H7 (cell line): ENCODE measurements around the gene VSTM2L. TPM values are rescaled to one million over a fixed set of nuclear protein-coding genes. Genes with fewer than 3 reads are reported as not detected.

ENCODE experiments used
- DNase-seq: peaks from one replicate; pipeline ENCODE4 v3.0.0; 2012
- H3K27me3 ChIP-seq: 2 replicates; pipeline ENCODE4 v1.6.0; 2011; ENCODE audit warnings: mild to moderate bottlenecking, low read length; ENCODE audit not compliant: control insufficient read depth, insufficient read depth
- H3K36me3 ChIP-seq: replicated peaks from 2 replicates; pipeline ENCODE4 v1.5.1; 2011; ENCODE audit warnings: low read length; ENCODE audit not compliant: control insufficient read depth, insufficient read depth
- H3K4me3 ChIP-seq: 2 replicates; pipeline ENCODE4 v1.5.1; 2011; ENCODE audit warnings: low read depth, mild to moderate bottlenecking, control low read depth, low read length, moderate library complexity; ENCODE audit not compliant: insufficient read depth
- total RNA-seq: library from RNA; depleted of rRNA; stranded (reverse); fragments of >200 nt; shearing (Covaris generic); gene quantifications from 2 replicates; pipeline ENCODE4 v1.2.3, GENCODE V29; 2014

Gene VSTM2L
- total RNA-seq, 1 experiment from 2014 or later, result 5.8 TPM

- H3K4me3 ChIP-seq, result no peak overlapping the region
These were observed 28.4 kb downstream of the VSTM2L start for GRCh38 chr20:37931153-37931922.

DNA sequence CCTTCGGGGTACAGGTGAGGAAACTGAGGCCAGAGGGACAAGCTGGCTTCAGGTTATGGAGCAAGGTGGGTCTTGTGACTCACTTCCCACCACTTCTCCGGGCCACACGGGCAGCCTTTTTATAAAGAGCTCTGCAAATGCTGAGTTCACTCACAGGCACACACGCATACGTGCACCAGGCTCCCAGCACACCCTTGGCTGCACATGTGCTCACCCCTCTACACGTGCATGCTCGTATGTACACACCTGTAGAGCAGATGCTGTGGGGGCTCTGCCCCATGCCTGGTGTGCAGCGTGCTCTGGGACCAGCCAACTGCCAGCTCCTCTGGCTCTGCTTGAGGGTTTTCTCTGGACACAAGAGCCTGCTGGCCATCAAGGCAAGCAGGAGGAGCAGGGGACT lies 29.1 kb downstream of the VSTM2L start:
- H3K4me3 ChIP-seq, result no peak overlapping the region
- peak; percentile 20 for DNase-seq

More at GRCh38 chr20:37931153-37931922, 28.4 kb downstream of the VSTM2L start:
- DNase-seq, result peak; percentile 60
- H3K36me3 ChIP-seq, result no peaks in the 10 kb centered on the region
- H3K27me3 ChIP-seq, result no peaks in the 10 kb centered on the region

GRCh38 chr20:37932919-37933318 lies 30.0 kb downstream of the VSTM2L start:
- H3K4me3 ChIP-seq, result no peak overlapping the region
- DNase-seq, result peak; percentile 37

More for the DNA sequence above, 29.1 kb downstream of the VSTM2L start:
- Histone ChIP-seq H3K27me3 (no peaks in the 10 kb centered on the region), H3K36me3 (no peaks in the 10 kb centered on the region)

DNA sequence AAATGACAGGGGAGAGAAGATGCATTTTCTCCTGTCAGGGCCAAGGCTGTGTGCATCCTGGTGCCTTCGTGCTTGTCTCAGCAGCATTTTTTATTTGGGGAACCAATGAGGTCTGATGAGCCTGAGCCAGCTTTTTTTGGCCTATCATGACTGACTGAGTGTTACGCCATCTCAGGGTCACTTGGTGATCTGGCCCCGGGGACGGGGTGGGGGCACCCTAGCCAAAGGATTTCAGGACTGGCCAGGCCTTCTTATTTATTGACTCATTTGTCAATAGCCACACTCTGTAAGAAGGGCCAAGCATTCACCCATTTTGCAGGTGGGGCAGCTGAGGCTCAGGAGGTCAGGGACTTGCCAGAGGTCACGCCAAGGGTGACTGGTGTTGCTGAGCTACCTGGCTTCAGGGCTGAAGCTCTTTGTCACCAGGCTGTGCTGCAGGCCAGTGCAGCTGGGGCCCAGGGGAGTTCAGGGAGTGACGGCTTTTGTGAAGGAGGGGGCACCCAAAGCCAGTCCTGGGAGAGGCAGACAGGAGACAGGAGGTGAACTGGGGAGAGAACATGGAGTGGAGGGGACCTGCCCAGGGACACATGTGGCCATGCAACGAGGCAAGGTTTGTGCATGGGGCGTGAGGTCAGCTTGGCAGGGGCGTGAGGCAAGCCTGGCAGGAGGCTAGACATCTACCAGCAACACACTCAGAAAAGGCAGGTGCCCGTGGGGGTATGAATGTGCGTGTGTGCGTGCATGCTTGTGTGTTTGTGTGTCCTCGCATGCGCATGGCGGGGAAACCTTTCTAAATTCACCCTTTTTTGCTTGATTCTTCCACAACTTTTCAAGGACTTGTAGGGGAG lies 31.1 kb downstream of the VSTM2L start:
- H3K4me3 ChIP-seq, result no peak overlapping the region
- H3K36me3 ChIP-seq, result no peaks in the 10 kb centered on the region
- DNase-seq, result peak; percentile 39
- H3K27me3 ChIP-seq, result no peaks in the 10 kb centered on the region

More at GRCh38 chr20:37932919-37933318, 30.0 kb downstream of the VSTM2L start:
- Histone ChIP-seq H3K36me3 (no peaks in the 10 kb centered on the region), H3K27me3 (no peaks in the 10 kb centered on the region)

DNA sequence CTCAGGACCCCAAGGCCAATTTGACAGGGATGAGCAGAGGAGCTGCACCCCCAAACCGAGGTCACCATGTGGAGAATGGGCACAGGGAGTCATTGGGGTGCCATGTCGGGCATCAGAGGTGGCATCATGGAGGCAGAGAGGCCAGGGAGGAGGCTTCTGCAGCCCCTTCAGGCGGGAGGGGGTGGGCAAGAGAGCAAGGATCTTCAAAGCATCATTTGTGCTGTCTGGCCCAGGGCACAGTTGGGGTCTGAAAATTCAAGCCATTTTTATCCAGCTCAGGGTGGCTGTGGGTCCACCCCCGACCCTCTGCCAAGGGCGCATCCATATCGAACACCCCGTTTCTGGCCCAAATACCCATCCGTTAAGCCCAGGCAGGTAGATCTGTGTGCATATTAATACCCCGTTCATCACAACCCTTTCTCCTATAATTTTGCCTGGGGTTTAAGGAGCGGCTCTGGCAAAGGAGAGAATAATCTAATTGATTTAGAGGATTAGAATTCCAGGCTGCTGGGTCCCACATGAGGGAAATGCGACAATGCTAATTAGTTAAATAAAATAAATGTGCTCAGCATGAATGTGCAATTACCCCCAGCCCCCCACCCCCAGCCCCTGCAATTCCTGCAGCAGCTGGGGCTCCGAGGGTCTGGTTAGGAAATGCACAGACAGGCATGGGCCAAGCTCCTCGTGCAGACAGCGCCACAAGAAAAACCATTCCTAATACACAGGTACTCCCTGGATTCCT lies 31.9 kb downstream of the VSTM2L start:
- Histone ChIP-seq H3K36me3 (no peaks in the 10 kb centered on the region), H3K27me3 (no peaks in the 10 kb centered on the region), H3K4me3 (no peak overlapping the region)
- DNase-seq, result peak; percentile 44

DNA sequence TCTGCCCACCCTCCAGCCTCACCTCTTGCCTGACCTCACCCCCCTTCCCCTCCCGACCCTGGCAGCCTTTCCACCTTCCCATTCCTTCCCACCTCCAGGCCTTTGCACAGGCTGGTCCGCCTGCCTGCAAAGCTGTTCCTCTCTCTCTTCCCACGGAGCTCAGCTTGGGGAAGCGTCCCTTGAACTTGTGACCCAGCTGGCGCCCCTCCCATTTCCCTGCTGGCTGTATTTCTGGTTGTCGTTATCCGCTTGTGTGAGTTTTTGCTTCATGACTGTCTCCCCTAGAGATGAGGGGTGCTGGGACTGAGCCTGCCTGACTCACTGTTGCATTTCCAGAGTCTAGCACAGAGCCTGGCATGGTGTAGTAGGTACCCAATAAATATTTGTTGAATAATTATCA lies 32.5 kb downstream of the VSTM2L start:
- DNase-seq, result peak; percentile 30
- H3K27me3 ChIP-seq, result no peaks in the 10 kb centered on the region
- H3K4me3 ChIP-seq, result no peak overlapping the region
- no peaks in the 10 kb centered on the region for H3K36me3 ChIP-seq

DNA sequence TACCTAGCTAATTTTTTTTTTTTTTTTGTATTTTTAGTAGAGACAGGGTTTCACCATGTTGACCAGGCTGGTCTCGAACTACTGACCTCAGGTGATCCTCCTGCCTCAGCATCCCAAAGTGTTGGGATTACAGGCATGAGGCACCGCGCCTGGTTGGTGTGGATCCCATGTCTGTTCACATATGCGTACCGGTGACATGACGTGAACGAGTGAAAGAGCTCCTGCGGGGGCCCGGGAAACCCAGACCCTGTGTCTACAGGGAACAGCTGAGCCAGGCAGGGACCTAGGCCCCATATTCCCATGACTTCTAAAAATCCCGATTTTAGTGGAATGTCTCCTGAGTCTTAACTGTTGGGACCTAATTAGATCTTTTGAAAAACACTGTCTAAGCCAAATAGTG lies 33.1 kb downstream of the VSTM2L start:
- Histone ChIP-seq H3K27me3 (no peaks in the 10 kb centered on the region), H3K4me3 (no peak overlapping the region), H3K36me3 (no peaks in the 10 kb centered on the region)
- no peak for DNase-seq

GRCh38 chr20:37936451-37936850 lies 33.5 kb downstream of the VSTM2L start:
- H3K27me3 ChIP-seq, result no peaks in the 10 kb centered on the region
- no peak for DNase-seq
- H3K4me3 ChIP-seq, result no peak overlapping the region
- no peaks in the 10 kb centered on the region for H3K36me3 ChIP-seq

DNA sequence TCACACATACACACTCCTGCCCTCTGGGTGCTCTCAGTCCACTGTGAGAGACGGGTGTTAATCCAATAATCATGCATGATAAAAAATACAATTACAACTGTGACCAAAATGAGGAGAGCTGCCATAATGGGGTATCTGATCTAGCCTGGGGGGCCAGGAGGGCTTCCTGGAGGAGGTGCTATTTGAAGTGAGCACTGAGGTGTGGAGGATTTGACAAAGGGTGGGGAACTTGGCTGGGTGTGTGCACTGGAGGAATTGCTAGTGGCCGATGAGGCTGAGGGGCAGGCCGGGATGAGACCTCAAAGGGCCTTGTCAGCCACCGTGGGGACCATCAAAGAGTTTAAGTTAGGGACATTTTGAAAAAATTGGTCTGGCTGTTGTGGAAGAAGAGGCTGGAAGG lies 34.8 kb downstream of the VSTM2L start:
- H3K27me3 ChIP-seq, result no peaks in the 10 kb centered on the region
- H3K36me3 ChIP-seq, result no peaks in the 10 kb centered on the region
- H3K4me3 ChIP-seq, result no peak overlapping the region
- no peak for DNase-seq

GRCh38 chr20:37938181-37938750 lies 35.3 kb downstream of the VSTM2L start:
- Histone ChIP-seq H3K4me3 (no peak overlapping the region), H3K27me3 (no peaks in the 10 kb centered on the region), H3K36me3 (no peaks in the 10 kb centered on the region)
- no peak for DNase-seq

DNA sequence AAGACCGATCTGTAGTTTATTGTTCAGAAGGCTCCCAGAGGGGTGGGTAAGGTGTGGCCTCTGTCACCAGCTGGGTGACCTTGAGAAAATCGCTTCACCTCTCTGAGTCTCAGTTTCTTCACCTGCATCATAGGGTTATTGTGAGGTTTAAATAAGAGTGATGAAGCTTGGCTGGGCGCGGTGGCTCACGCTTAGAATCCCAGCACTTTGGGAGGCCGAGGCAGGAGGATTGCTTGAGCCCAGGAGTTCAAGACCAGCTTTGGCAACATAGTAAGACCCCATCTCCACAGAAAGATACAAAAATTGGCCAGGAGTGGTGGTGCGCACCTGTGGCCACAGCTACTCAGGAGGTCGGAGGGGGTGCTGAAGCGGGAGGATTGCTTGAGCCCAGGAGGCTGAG lies 36.0 kb downstream of the VSTM2L start:
- Histone ChIP-seq H3K4me3 (no peak overlapping the region), H3K27me3 (no peaks in the 10 kb centered on the region), H3K36me3 (no peaks in the 10 kb centered on the region)
- DNase-seq, result no peak

DNA sequence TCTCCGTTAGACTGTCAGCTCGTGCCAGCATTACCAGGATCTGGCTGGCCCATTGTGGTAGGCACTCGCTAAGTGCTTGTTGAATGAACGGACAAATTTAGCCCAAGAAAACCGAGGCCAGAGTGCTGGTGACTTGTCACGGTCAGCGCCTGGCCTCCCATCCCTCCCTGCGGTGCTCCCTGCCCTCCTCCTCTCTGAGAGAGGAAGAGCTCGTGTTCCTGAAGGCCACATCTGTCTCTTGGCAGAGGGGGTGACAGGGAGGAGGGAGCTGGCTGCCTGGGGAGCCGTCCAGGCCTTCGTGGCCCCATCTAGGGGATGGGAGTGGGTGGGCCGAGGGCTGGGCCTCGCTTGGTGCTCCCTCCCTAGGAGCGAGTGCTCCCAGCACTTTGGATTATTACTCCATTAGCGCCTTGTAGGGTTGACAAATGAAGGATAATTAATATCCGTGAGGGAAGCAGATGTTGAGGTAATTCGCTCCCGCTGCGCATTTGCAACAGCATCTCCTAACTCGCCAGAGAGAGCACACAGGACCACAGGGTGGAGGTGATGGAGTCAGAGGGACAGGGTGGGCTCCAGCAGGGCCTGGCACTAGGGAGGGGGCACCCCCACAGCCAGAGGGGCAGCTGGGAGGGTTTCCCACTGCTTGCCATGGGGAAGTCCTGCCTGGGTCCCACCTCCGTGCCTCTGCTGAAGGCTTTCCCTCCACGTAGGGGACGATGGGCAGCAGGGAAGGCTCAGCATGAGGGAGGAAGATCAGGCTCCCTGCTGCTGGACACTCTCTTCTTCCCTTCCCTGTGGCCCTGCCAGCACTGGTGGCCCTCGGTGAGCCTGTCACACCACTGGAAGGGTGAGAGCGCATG lies 37.0 kb downstream of the VSTM2L start:
- Histone ChIP-seq H3K4me3 (no peak overlapping the region), H3K27me3 (no peaks in the 10 kb centered on the region), H3K36me3 (no peaks in the 10 kb centered on the region)
- peak; percentile 45 for DNase-seq

- Histone ChIP-seq H3K4me3 (no peak overlapping the region), H3K27me3 (no peaks in the 10 kb centered on the region), H3K36me3 (no peaks in the 10 kb centered on the region)
- no peak for DNase-seq
These were observed 37.9 kb downstream of the VSTM2L start for GRCh38 chr20:37940858-37941257.
